IMR-90 (cell line): ENCODE data around the gene PPDPF. TPM values are rescaled to one million over a fixed set of nuclear protein-coding genes. Genes with fewer than 3 reads are reported as not detected.

Experiments
- ATAC-seq: fragments of 200-7000 bp; cut with Tn5 transposase; 2 replicates; pipeline ENCODE4 v1.9.1; 2020; ENCODE audit warnings: low read depth, mild to moderate bottlenecking, moderate library complexity
- BruUV-seq: library from RNA; stranded (reverse); fragments of 400-500 nt; replicated peaks from 2 replicates; lab custom pipeline; 2021; lab: Mats Ljungman, UMichigan
- CTCF ChIA-PET: fragments of 300-600 bp; formaldehyde crosslinking; extraction: SDS; loops from one replicate; lab custom pipeline; 2021; ENCODE audit warnings: antibody characterized with exemption; lab: Yijun Ruan, JAX
- POLR2A ChIA-PET: fragments of 300-600 bp; sonication (Branson Sonifier 250); formaldehyde crosslinking; loops from one replicate; lab custom pipeline; 2022; ENCODE audit warnings: antibody characterized with exemption; ENCODE audit not compliant: unreplicated experiment; lab: Charles Lee
- DNase-seq: peaks from one replicate; pipeline ENCODE4 v3.0.0; 2013
- H2AFZ ChIP-seq: replicated peaks from 2 replicates; pipeline ENCODE3; 2013; ENCODE audit warnings: low read length, mild to moderate bottlenecking; ENCODE audit not compliant: poor library complexity
- H2AK5ac ChIP-seq: 2 replicates; pipeline ENCODE4 v1.6.1; 2013; ENCODE audit warnings: low read depth, low read length, inconsistent platforms
- H2AK9ac ChIP-seq: replicated peaks from 2 replicates; pipeline ENCODE3; 2013; ENCODE audit warnings: mild to moderate bottlenecking, low read depth, low read length, moderate library complexity; ENCODE audit not compliant: poor library complexity
- H2BK120ac ChIP-seq: 2 replicates; pipeline ENCODE4 v1.6.1; 2013; ENCODE audit warnings: low read depth, low read length, inconsistent platforms
- H2BK15ac ChIP-seq: 3 replicates; pipeline ENCODE4 v1.6.1; 2013; ENCODE audit warnings: low read depth, low read length, inconsistent platforms
- H2BK20ac ChIP-seq: 2 replicates; pipeline ENCODE4 v1.6.1; 2013; ENCODE audit warnings: low read depth, mild to moderate bottlenecking, inconsistent platforms, low read length, moderate library complexity
- H2BK5ac ChIP-seq: 2 replicates; pipeline ENCODE4 v1.6.1; 2013; ENCODE audit warnings: mild to moderate bottlenecking, low read depth, low read length, inconsistent platforms; ENCODE audit not compliant: poor library complexity, severe bottlenecking
- H3K14ac ChIP-seq: replicated peaks from 2 replicates; pipeline ENCODE4 v1.6.1; 2013; ENCODE audit warnings: low read depth, low read length, inconsistent platforms
- H3K18ac ChIP-seq: 2 replicates; pipeline ENCODE4 v1.6.1; 2013; ENCODE audit warnings: low read depth, low read length, control low read depth
- H3K23ac ChIP-seq: 2 replicates; pipeline ENCODE4 v1.6.1; 2013; ENCODE audit warnings: low read depth, low read length, inconsistent platforms
- H3K27ac ChIP-seq: 2 replicates; pipeline ENCODE4 v1.5.1; 2013; ENCODE audit warnings: mild to moderate bottlenecking, control low read depth, low read length; ENCODE audit not compliant: insufficient read depth
- H3K27me3 ChIP-seq: 2 replicates; pipeline ENCODE4 v1.6.1; 2013; ENCODE audit warnings: low read length; ENCODE audit not compliant: control insufficient read depth, insufficient read depth
- H3K36me3 ChIP-seq: 2 replicates; pipeline ENCODE4 v1.6.1; 2013; ENCODE audit warnings: low read length, mixed read lengths; ENCODE audit not compliant: control insufficient read depth, insufficient read depth
- H3K4ac ChIP-seq: 2 replicates; pipeline ENCODE4 v1.6.1; 2013; ENCODE audit warnings: low read depth, low read length, inconsistent platforms
- H3K4me1 ChIP-seq: 2 replicates; pipeline ENCODE4 v1.6.1; 2013; ENCODE audit warnings: low read length, mixed read lengths; ENCODE audit not compliant: control insufficient read depth, insufficient read depth
- H3K4me2 ChIP-seq: 2 replicates; pipeline ENCODE4 v1.6.1; 2013; ENCODE audit warnings: low read depth, mild to moderate bottlenecking, control low read depth, low read length, moderate library complexity
- H3K4me3 ChIP-seq: 2 replicates; pipeline ENCODE4 v1.5.1; 2013; ENCODE audit warnings: low read depth, mild to moderate bottlenecking, control low read depth, low read length, moderate library complexity; ENCODE audit not compliant: insufficient read depth
- H3K56ac ChIP-seq: 2 replicates; pipeline ENCODE4 v1.6.1; 2013; ENCODE audit warnings: low read length, inconsistent platforms; ENCODE audit not compliant: insufficient read depth; ENCODE audit errors: extremely low read depth
- H3K79me1 ChIP-seq, 2 experiments: 2 replicates each; pipeline ENCODE4 v1.6.1; 2013; ENCODE audit warnings: low read length in 2 of 2, inconsistent platforms in 1 of 2, low read depth in 1 of 2
- H3K9ac ChIP-seq: 2 replicates; pipeline ENCODE4 v1.6.1; 2013; ENCODE audit warnings: low read depth, low read length, control low read depth
- H3K9me1 ChIP-seq: 2 replicates; pipeline ENCODE4 v1.6.1; 2013; ENCODE audit warnings: low read length, inconsistent platforms; ENCODE audit not compliant: insufficient read depth
- H3K9me3 ChIP-seq: 2 replicates; pipeline ENCODE4 v1.6.1; 2013; ENCODE audit warnings: low read length; ENCODE audit not compliant: control insufficient read depth, insufficient read depth
- H4K20me1 ChIP-seq: 2 replicates; pipeline ENCODE4 v1.6.1; 2013; ENCODE audit warnings: low read length, inconsistent platforms; ENCODE audit not compliant: insufficient read depth
- H4K5ac ChIP-seq: 2 replicates; pipeline ENCODE4 v1.6.1; 2013; ENCODE audit warnings: mild to moderate bottlenecking, low read depth, low read length, control low read depth
- H4K8ac ChIP-seq, 2 experiments: 2 replicates each; pipeline ENCODE4 v1.6.1; 2013; ENCODE audit warnings: low read depth in 2 of 2, low read length in 2 of 2, control low read depth in 1 of 2, inconsistent platforms in 1 of 2
- H4K91ac ChIP-seq: 2 replicates; pipeline ENCODE4 v1.6.1; 2013; ENCODE audit warnings: low read depth, low read length, inconsistent platforms; ENCODE audit not compliant: insufficient read depth
- BHLHE40 ChIP-seq: fragments of 150-350 bp; IDR thresholded peaks from 2 replicates; pipeline ENCODE4 v1.6.1; 2016; ENCODE audit warnings: mild to moderate bottlenecking, low read depth, low read length
- CEBPB ChIP-seq: IDR thresholded peaks from 2 replicates; pipeline ENCODE4 v1.6.1; 2012; ENCODE audit warnings: low read depth, low read length, improper control_type of control experiment
- MAFK ChIP-seq: IDR thresholded peaks from 2 replicates; pipeline ENCODE4 v1.6.1; 2012; ENCODE audit warnings: low read depth, low read length, improper control_type of control experiment
- MAZ ChIP-seq: IDR thresholded peaks from 2 replicates; pipeline ENCODE4 v1.6.1; 2012; ENCODE audit warnings: low read depth, mild to moderate bottlenecking, low read length, improper control_type of control experiment, moderate library complexity, borderline replicate concordance
- MXI1 ChIP-seq: IDR thresholded peaks from 2 replicates; pipeline ENCODE4 v1.6.1; 2012; ENCODE audit warnings: low read depth, mild to moderate bottlenecking, low read length, moderate library complexity, borderline replicate concordance
- POLR2A ChIP-seq: IDR thresholded peaks from 2 replicates; pipeline ENCODE4 v1.6.1; 2012; ENCODE audit warnings: mild to moderate bottlenecking, low read depth, low read length
- RAD21 ChIP-seq: IDR thresholded peaks from 2 replicates; pipeline ENCODE4 v1.6.1; 2012; ENCODE audit warnings: low read length, improper control_type of control experiment
- SMC3 ChIP-seq: fragments of 150-350 bp; IDR thresholded peaks from 2 replicates; pipeline ENCODE4 v1.6.1; 2016; ENCODE audit warnings: low read depth, mild to moderate bottlenecking, antibody characterized with exemption, low read length, moderate library complexity
- WGBS, 2 experiments: methylation state at CpG; one replicate each; pipeline versions ENCODE4 v1.1.5 to v1.1.7; 2013; ENCODE audit warnings: missing lambda C conversion rate in 2 of 2; ENCODE audit not compliant: insufficient read length in 1 of 2; ENCODE audit errors: extremely low coverage in 2 of 2; 5-methylcytosine and 5-hydroxymethylcytosine counted together
- dilution Hi-C: fragments of 300-500 bp; cut with HindIII; formaldehyde crosslinking; loops from one replicate; pipeline ENCODE4 v1.14.3; 2018; ENCODE audit warnings: low sequenced_read_pairs; ENCODE audit not compliant: unreplicated experiment
- in situ Hi-C: fragments of 300-500 bp; cut with MboI; formaldehyde crosslinking; loops from 3 replicates; pipeline ENCODE4 v1.14.3; 2019; ENCODE audit warnings: low sequenced_read_pairs, inconsistent platforms, mixed read lengths
- intact Hi-C: fragments of 100-400 bp; cut with micrococcal nuclease; formaldehyde crosslinking; loops from 2 replicates; pipeline ENCODE4 v1.10.0; 2022
- polyA plus RNA-seq, 3 experiments: library from polyadenylated mRNA; depleted of rRNA; stranded (reverse); fragments of >200 nt; gene quantifications; 2 replicates each; pipeline ENCODE4 v1.2.3, GENCODE V29; 2012; ENCODE audit warnings: low replicate concordance in 1 of 3
- total RNA-seq: library from RNA; depleted of rRNA; stranded (reverse); fragments of >200 nt; gene quantifications from 2 replicates; pipeline ENCODE4 v1.2.3, GENCODE V29; 2012
- TF ChIP-seq, protein P1 (sequence below): fragments of 150-350 bp; IDR thresholded peaks from 2 replicates; pipeline ENCODE4 v1.6.1; 2016; ENCODE audit warnings: low read depth, mild to moderate bottlenecking, low read length, moderate library complexity, borderline replicate concordance
- TF ChIP-seq, protein P2 (sequence below): conservative IDR thresholded peaks from 2 replicates; pipeline ENCODE4 v1.5.1; 2012; ENCODE audit warnings: mild to moderate bottlenecking, low read depth, low read length, improper control_type of control experiment

Gene PPDPF
- total and polyA plus RNA-seq, 2 of the 4 experiments (the other 2 are of a cell fraction) = 12.9 to 171 TPM

DNA sequence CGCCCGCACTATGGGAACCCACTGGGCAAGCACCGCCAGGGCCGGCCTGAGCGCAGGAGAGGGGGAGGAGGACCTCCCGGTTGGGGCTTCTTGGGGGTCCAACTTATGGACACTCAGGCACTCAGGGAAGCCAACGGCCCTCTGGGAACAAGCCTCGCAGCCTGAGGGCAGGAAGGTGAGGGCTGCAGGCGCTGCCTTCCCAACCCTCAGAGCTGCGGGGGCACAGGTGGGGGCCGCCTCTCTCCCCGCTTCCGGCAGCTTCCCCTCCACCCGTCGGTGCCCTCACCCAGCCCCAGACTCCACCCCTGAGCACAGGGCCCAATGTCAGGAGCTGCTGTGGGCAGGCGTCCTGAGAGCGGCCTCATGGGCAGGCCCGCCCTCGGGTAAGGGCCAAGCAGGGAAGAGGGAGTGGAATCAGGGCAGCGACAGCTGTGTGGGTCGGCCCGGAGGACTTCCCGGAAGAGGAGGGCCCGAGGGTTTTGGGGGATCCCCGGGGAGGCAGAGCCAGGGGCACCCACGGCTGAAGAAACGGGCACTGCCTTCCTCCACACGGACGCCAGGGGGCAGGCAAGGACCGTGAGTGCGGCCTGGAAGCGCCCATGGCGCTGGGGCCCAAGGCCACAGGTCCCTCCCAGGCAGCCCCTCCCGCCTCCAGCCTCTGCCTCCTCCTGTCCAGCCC is 17.1 kb downstream of the PPDPF start:
- no peak overlapping the region for H2BK15ac ChIP-seq
- H3K4me3 ChIP-seq = 0 out of 2 replicates have a peak overlapping the region, but pooled peaks have one; percentile 12
- no peak overlapping the region for H3K23ac ChIP-seq
- ATAC-seq (peak; percentile 95), DNase-seq (peak; percentile 86)
- H3K18ac ChIP-seq = no peak overlapping the region
- peak overlapping the region; percentile 43 for H2AK9ac ChIP-seq
- peaks cover 4% of the 10 kb centered on the region; the same call in 1 of the 2 replicates for H3K27me3 ChIP-seq
- H4K20me1 ChIP-seq = no peaks in the 10 kb centered on the region
- intact Hi-C loops = loop anchor here (1.0 to 10.0 kb wide), 5 partner anchors 117 to 583 kb away; partner anchors contain the start of genes RTEL1, STMN3 and UCKL1
- WGBS, 2 experiments = 0% methylated on average over 3 of the region's 34 CpGs; no CpG with 5 or more reads in 1 of the 2 experiments
- dilution Hi-C loops = no loop called here
- in situ Hi-C loops = loop anchor here (10.0 kb wide), 2 partner anchors 327 to 437 kb away; partner anchors contain the start of genes ABHD16B, SAMD10 and TPD52L2
- peak overlapping the region; percentile 39; the same call in 1 of the 2 replicates for H3K4ac ChIP-seq
- H2BK20ac ChIP-seq = no peak overlapping the region
- no peak overlapping the region; the same call in 1 of the 2 replicates for H3K27ac ChIP-seq
- no peak overlapping the region for H3K56ac ChIP-seq
- no peak overlapping the region for H2BK5ac ChIP-seq
- peaks cover 3% of the 10 kb centered on the region; the same call in 1 of the 2 replicates for H3K4me1 ChIP-seq
- H4K91ac ChIP-seq = 0 out of 2 replicates have a peak overlapping the region, but pooled peaks have one; percentile 8
- H4K8ac ChIP-seq = peak overlapping the region; percentile 5 to 91; a peak in 3 of 4 replicates
- H3K79me1 ChIP-seq = no peaks in the 10 kb centered on the region
- H2BK120ac ChIP-seq = peak overlapping the region; percentile 62; the same call in 1 of the 2 replicates
- ChIA-PET POLR2A (no interaction called here), CTCF (interaction anchor here (0.5 to 1.9 kb wide), 10 partner anchors 16 to 579 kb away, joined by 3 to 10 read pairs (median 3); partner anchors contain the start of gene TPD52L2)
- TF ChIP-seq MXI1 = no peak
- TF ChIP-seq, protein P1, sequence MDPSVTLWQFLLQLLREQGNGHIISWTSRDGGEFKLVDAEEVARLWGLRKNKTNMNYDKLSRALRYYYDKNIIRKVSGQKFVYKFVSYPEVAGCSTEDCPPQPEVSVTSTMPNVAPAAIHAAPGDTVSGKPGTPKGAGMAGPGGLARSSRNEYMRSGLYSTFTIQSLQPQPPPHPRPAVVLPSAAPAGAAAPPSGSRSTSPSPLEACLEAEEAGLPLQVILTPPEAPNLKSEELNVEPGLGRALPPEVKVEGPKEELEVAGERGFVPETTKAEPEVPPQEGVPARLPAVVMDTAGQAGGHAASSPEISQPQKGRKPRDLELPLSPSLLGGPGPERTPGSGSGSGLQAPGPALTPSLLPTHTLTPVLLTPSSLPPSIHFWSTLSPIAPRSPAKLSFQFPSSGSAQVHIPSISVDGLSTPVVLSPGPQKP = no peak
- TF ChIP-seq SMC3 = peak; percentile 86
- TF ChIP-seq POLR2A = peak; percentile 62
- no peak for TF ChIP-seq MAFK
- peak; percentile 95 for TF ChIP-seq MAZ
- TF ChIP-seq CEBPB = no peak
- TF ChIP-seq RAD21 = peak; percentile 99
- no peak for TF ChIP-seq BHLHE40
- TF ChIP-seq, protein P2, sequence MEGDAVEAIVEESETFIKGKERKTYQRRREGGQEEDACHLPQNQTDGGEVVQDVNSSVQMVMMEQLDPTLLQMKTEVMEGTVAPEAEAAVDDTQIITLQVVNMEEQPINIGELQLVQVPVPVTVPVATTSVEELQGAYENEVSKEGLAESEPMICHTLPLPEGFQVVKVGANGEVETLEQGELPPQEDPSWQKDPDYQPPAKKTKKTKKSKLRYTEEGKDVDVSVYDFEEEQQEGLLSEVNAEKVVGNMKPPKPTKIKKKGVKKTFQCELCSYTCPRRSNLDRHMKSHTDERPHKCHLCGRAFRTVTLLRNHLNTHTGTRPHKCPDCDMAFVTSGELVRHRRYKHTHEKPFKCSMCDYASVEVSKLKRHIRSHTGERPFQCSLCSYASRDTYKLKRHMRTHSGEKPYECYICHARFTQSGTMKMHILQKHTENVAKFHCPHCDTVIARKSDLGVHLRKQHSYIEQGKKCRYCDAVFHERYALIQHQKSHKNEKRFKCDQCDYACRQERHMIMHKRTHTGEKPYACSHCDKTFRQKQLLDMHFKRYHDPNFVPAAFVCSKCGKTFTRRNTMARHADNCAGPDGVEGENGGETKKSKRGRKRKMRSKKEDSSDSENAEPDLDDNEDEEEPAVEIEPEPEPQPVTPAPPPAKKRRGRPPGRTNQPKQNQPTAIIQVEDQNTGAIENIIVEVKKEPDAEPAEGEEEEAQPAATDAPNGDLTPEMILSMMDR = peak; percentile 98
- no TSS peak for BruUV-seq
- H3K36me3 ChIP-seq = no peaks in the 10 kb centered on the region
- peak overlapping the region; percentile 28; the same call in 1 of the 2 replicates for H3K4me2 ChIP-seq
- no peaks in the 10 kb centered on the region for H3K9me3 ChIP-seq
- H3K9ac ChIP-seq = no peak overlapping the region
- no peaks in the 10 kb centered on the region for H3K9me1 ChIP-seq
- H2AK5ac ChIP-seq = no peak overlapping the region
- H3K14ac ChIP-seq = no peak overlapping the region
- peak overlapping the region; percentile 50; the same call in 1 of the 2 replicates for H4K5ac ChIP-seq
- H2AFZ ChIP-seq = peak overlapping the region; percentile 98
